ENCODE results near the gene ZC3H12A. TPM values are rescaled to one million over a fixed set of nuclear protein-coding genes. Genes with fewer than 3 reads are reported as not detected.

Gene ZC3H12A
- total and polyA plus RNA-seq, 2 of the 8 experiments (the other 6 are each of a cell fraction or from before 2014, with no cell fraction given), result 7.4 to 10.0 TPM

GRCh38 chr1:37475380-37476086 lies 1.2 kb downstream of the ZC3H12A start:
- H3K27ac ChIP-seq (ENCODE audit: low read depth, low read length), result no peak overlapping the region
- peaks cover 0 to 20% of the 10 kb centered on the region in 2 experiments for H4K20me1 ChIP-seq (replicated peaks in 1 of 2; ENCODE audit: control insufficient read depth in 1 of 2, insufficient read depth in 2 of 2, low read length in 2 of 2)
- H4K5ac ChIP-seq (ENCODE audit: insufficient read length, low read depth, low read length), result no peak overlapping the region
- H2AFZ ChIP-seq (ENCODE audit: low read length), result no peak overlapping the region
- H3K18ac ChIP-seq (ENCODE audit: extremely low read depth, low read length), result no peak overlapping the region
- peaks cover 3 to 15% (median 9%) of the 10 kb centered on the region in 4 experiments; a peak in 6 of 8 replicates for H3K36me3 ChIP-seq (ENCODE audit: control insufficient read depth in 2 of 4, insufficient read depth in 4 of 4, low read length in 3 of 4)
- 0 out of 7 replicates have a peak overlapping the region, but pooled peaks of 1 of the 4 experiments have one; percentile 50 for H3K9ac ChIP-seq (replicated peaks in 1 of 4; ENCODE audit: extremely low read depth in 1 of 4, low read depth in 3 of 4, low read length in 3 of 4)
- ChIA-PET POLR2A (ENCODE audit: partially characterized antibody) (interaction anchor here (0.9 to 5.7 kb wide), 12 partner anchors 9 to 625 kb away, joined by 3 to 68 read pairs (median 6); partner anchors contain the start of genes DNALI1 and MEAF6), CTCF (ENCODE audit: partially characterized antibody) (interaction anchor here (0.9 to 17.4 kb wide), 5 partner anchors 9 to 34 kb away, joined by 3 to 213 read pairs (median 12); no protein-coding TSS in a partner anchor)
- H3K79me1 ChIP-seq (ENCODE audit: low read depth, low read length), result peaks cover 8% of the 10 kb centered on the region
- 90% methylated on average over 24 of the region's 24 CpGs; no CpG with 5 or more reads in 1 of the 2 experiments for WGBS, 2 experiments (ENCODE audit: extremely low coverage in 1 of 2, insufficient coverage in 1 of 2, insufficient read length in 1 of 2, insufficient replicate concordance in 2 of 2, low coverage in 1 of 2, low lambda C conversion rate in 2 of 2, missing lambda C conversion rate in 1 of 2)
- H3K23ac ChIP-seq (ENCODE audit: insufficient read length), result no peak overlapping the region
- FAIRE-seq (no peak), DNase-seq (ENCODE audit: low read depth in 1 of 2, low spot score in 2 of 2) (no peak)
- H3K4me2 ChIP-seq (ENCODE audit: insufficient read depth in 1 of 2, low read depth in 2 of 2, low read length in 2 of 2), result peak overlapping the region; percentile 75 to 98
- H2BK15ac ChIP-seq (ENCODE audit: low read length), result no peak overlapping the region
- peaks cover 0 to 26% of the 10 kb centered on the region in 2 experiments; a peak in 2 of 4 replicates for H3K79me2 ChIP-seq (ENCODE audit: control insufficient read depth in 1 of 2, insufficient read depth in 2 of 2, low read length in 2 of 2)
- H2BK5ac ChIP-seq (ENCODE audit: low read depth, low read length), result no peak overlapping the region
- no peak overlapping the region for H2BK120ac ChIP-seq (replicated peaks; ENCODE audit: low read depth, low read length)
- no peak overlapping the region for H3K14ac ChIP-seq (ENCODE audit: insufficient read length)
- H3K27me3 ChIP-seq (replicated peaks in 1 of 4; ENCODE audit: control insufficient read depth in 3 of 4, extremely low read depth in 1 of 4, insufficient read depth in 3 of 4, low read length in 3 of 4), result peaks cover 1 to 13% (median 9%) of the 10 kb centered on the region in 4 experiments; a peak in 6 of 7 replicates
- peaks cover 8% of the 10 kb centered on the region for H3K23me2 ChIP-seq (ENCODE audit: low read depth, low read length)
- H2BK20ac ChIP-seq (ENCODE audit: low read length), result no peak overlapping the region
- H4K8ac ChIP-seq (ENCODE audit: extremely low read depth, insufficient read depth, low read length), result no peak overlapping the region
- H3K4me3 ChIP-seq (ENCODE audit: extremely low read depth in 1 of 4, insufficient read depth in 2 of 4, low read depth in 3 of 4, low read length in 4 of 4), result peak overlapping the region in 3 of 4 experiments; percentile 46 to 76 (median 63); a peak in 6 of 8 replicates
- H3K56ac ChIP-seq (replicated peaks; ENCODE audit: insufficient read length, low read depth, low read length), result no peak overlapping the region
- H4K91ac ChIP-seq (replicated peaks; ENCODE audit: insufficient read length, low read length), result no peak overlapping the region
- H2AK5ac ChIP-seq (ENCODE audit: low read depth, low read length), result no peak overlapping the region
- H2BK12ac ChIP-seq (ENCODE audit: low read depth, low read length), result no peak overlapping the region
- H3K4ac ChIP-seq (replicated peaks; ENCODE audit: insufficient read length, low read depth, low read length), result no peak overlapping the region
- H3K4me1 ChIP-seq (replicated peaks in 1 of 4; ENCODE audit: control insufficient read depth in 3 of 4, insufficient read depth in 4 of 4, low read length in 3 of 4), result peaks cover 6 to 60% (median 36%) of the 10 kb centered on the region in 4 experiments
- no peaks in the 10 kb centered on the region for H3K9me3 ChIP-seq (ENCODE audit: insufficient read depth in 2 of 2, low read depth in 1 of 2, low read length in 1 of 2)
- TF ChIP-seq KDM4A (IDR thresholded peaks at IDR 0.05; ENCODE audit: low read depth, low read length, severe bottlenecking) (no peak), POU5F1 (IDR thresholded peaks at IDR 0.05; ENCODE audit: low read depth, low read length) (no peak), TBP (IDR thresholded peaks at IDR 0.05; ENCODE audit: low read depth, low read length) (no peak), CEBPB (IDR thresholded peaks at IDR 0.05; ENCODE audit: low read depth, low read length) (no peak), TEAD4 (IDR thresholded peaks at IDR 0.05; ENCODE audit: low read depth, low read length) (no peak), YY1 (IDR thresholded peaks at IDR 0.05; ENCODE audit: low read depth, low read length) (no peak), EP300 (IDR thresholded peaks at IDR 0.05; ENCODE audit: borderline replicate concordance in 1 of 2, low read depth in 2 of 2, low read length in 2 of 2) (no peak)
- TF ChIP-seq, protein P1, sequence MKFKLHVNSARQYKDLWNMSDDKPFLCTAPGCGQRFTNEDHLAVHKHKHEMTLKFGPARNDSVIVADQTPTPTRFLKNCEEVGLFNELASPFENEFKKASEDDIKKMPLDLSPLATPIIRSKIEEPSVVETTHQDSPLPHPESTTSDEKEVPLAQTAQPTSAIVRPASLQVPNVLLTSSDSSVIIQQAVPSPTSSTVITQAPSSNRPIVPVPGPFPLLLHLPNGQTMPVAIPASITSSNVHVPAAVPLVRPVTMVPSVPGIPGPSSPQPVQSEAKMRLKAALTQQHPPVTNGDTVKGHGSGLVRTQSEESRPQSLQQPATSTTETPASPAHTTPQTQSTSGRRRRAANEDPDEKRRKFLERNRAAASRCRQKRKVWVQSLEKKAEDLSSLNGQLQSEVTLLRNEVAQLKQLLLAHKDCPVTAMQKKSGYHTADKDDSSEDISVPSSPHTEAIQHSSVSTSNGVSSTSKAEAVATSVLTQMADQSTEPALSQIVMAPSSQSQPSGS (IDR thresholded peaks at IDR 0.05; ENCODE audit: low read length), result no peak
- TF ChIP-seq, protein P2, sequence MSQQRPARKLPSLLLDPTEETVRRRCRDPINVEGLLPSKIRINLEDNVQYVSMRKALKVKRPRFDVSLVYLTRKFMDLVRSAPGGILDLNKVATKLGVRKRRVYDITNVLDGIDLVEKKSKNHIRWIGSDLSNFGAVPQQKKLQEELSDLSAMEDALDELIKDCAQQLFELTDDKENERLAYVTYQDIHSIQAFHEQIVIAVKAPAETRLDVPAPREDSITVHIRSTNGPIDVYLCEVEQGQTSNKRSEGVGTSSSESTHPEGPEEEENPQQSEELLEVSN (IDR thresholded peaks at IDR 0.05), result no peak

All from H1 (cell line).